GM23248 (cell line): ENCODE data around the gene GRIK5. TPM values are rescaled to one million over a fixed set of nuclear protein-coding genes. Genes with fewer than 3 reads are reported as not detected.
"Not testable (repeated sequence)": the region's sequence is repeated elsewhere in the genome, so short reads cannot be mapped to it uniquely, and the experiment has no call there.

ENCODE experiments used
- DNase-seq: peaks from one replicate; pipeline ENCODE4 v3.0.0-alpha.2; 2015
- H2AFZ ChIP-seq: fragments of 200-600 bp; sonication (generic); 2 replicates; pipeline ENCODE4 v1.6.1; 2016; ENCODE audit warnings: antibody characterized with exemption
- H3F3A ChIP-seq: fragments of 200-600 bp; sonication (generic); 2 replicates; pipeline ENCODE4 v1.6.1; 2016; ENCODE audit warnings: mild to moderate bottlenecking, antibody characterized with exemption, mixed run types; ENCODE audit not compliant: insufficient read depth
- H3K27ac ChIP-seq: fragments of 200-600 bp; sonication (generic); 2 replicates; pipeline ENCODE4 v1.5.1; 2016; ENCODE audit warnings: mild to moderate bottlenecking
- H3K27me3 ChIP-seq: fragments of 200-600 bp; sonication (generic); replicated peaks from 2 replicates; pipeline ENCODE4 v1.6.1; 2016; ENCODE audit warnings: mild to moderate bottlenecking; ENCODE audit not compliant: insufficient read depth
- H3K36me3 ChIP-seq: fragments of 200-600 bp; sonication (generic); 2 replicates; pipeline ENCODE4 v1.6.1; 2016; ENCODE audit warnings: low read depth, mild to moderate bottlenecking
- H3K4me1 ChIP-seq: fragments of 200-600 bp; sonication (generic); 2 replicates; pipeline ENCODE4 v1.6.1; 2016; ENCODE audit warnings: mild to moderate bottlenecking; ENCODE audit not compliant: insufficient read depth
- H3K4me2 ChIP-seq: fragments of 200-600 bp; sonication (generic); one replicate; pipeline ENCODE4 v1.6.1; 2016; ENCODE audit warnings: mild to moderate bottlenecking; ENCODE audit not compliant: unreplicated experiment
- H3K4me3 ChIP-seq: fragments of 200-600 bp; sonication (generic); 2 replicates; pipeline ENCODE4 v1.5.1; 2016; ENCODE audit warnings: mild to moderate bottlenecking
- H3K79me2 ChIP-seq: fragments of 200-600 bp; sonication (generic); 2 replicates; pipeline ENCODE4 v1.6.1; 2016; ENCODE audit warnings: mild to moderate bottlenecking; ENCODE audit not compliant: insufficient read depth
- H3K9ac ChIP-seq: fragments of 200-600 bp; sonication (generic); 2 replicates; pipeline ENCODE4 v1.6.1; 2016; ENCODE audit warnings: mild to moderate bottlenecking
- H3K9me2 ChIP-seq: fragments of 200-600 bp; sonication (generic); 2 replicates; pipeline ENCODE4 v1.6.1; 2016; ENCODE audit warnings: mixed run types, mild to moderate bottlenecking, moderate library complexity; ENCODE audit not compliant: insufficient read depth
- H3K9me3 ChIP-seq: fragments of 200-600 bp; sonication (generic); one replicate; pipeline ENCODE4 v1.6.1; 2017; ENCODE audit warnings: low read depth
- H4K20me1 ChIP-seq: fragments of 200-600 bp; sonication (generic); 2 replicates; pipeline ENCODE4 v1.6.0; 2016; ENCODE audit not compliant: insufficient read depth
- EZH2 ChIP-seq: fragments of 200-600 bp; sonication (generic); IDR thresholded peaks from 2 replicates; pipeline ENCODE4 v1.6.1; 2018; ENCODE audit warnings: antibody characterized with exemption, mild to moderate bottlenecking; ENCODE audit not compliant: insufficient read depth, poor library complexity, severe bottlenecking
- EZH2phosphoT487 ChIP-seq: fragments of 200-600 bp; sonication (generic); IDR thresholded peaks from 2 replicates; pipeline ENCODE4 v1.6.1; 2018; ENCODE audit warnings: antibody characterized with exemption, moderate library complexity, mild to moderate bottlenecking, low read depth; ENCODE audit not compliant: insufficient read depth
- WGBS, 2 experiments: methylation state at CpG; one replicate each; pipeline ENCODE4 v1.1.6; 2015 to 2017; ENCODE audit warnings: low lambda C conversion rate in 2 of 2, low coverage in 1 of 2; ENCODE audit errors: missing lambda C conversion rate in 2 of 2; 5-methylcytosine and 5-hydroxymethylcytosine counted together
- in situ Hi-C: fragments of 300-500 bp; cut with MboI; formaldehyde crosslinking; loops from 2 replicates; pipeline ENCODE4 v1.15.0; 2020
- polyA plus RNA-seq: library from polyadenylated mRNA; unstranded; fragments of >200 nt; fragmentation: Nextera tagmentation; extraction: Ambion mirVana; gene quantifications from 2 replicates; pipeline ENCODE4 v1.2.1, GENCODE V29; 2016
- total RNA-seq: library from RNA; depleted of rRNA; stranded (reverse); fragments of >200 nt; shearing (Covaris generic); gene quantifications from 2 replicates; pipeline ENCODE4 v1.2.3, GENCODE V29; 2014

The GRIK5 gene
- total and polyA plus RNA-seq, 2 experiments from 2014 or later, result not detected

GRCh38 chr19:42017040-42017439 is 53.0 kb downstream of the GRIK5 start:
- Histone ChIP-seq H3K79me2 (no peaks in the 10 kb centered on the region), H3F3A (0 out of 2 replicates have a peak, but pooled peaks cover 5% of the 10 kb centered on the region), H3K9me2 (no peaks in the 10 kb centered on the region), H3K9ac (no peak overlapping the region), H3K4me2 (no peak overlapping the region), H3K9me3 (no peaks in the 10 kb centered on the region), H3K4me3 (no peak overlapping the region), H3K4me1 (peaks cover 16% of the 10 kb centered on the region), H3K27ac (no peak overlapping the region), H3K36me3 (no peaks in the 10 kb centered on the region), H4K20me1 (no peaks in the 10 kb centered on the region), H2AFZ (no peak overlapping the region), H3K27me3 (no peaks in the 10 kb centered on the region)
- 73 to 77% methylated on average over 8 of the region's 8 CpGs for WGBS, 2 experiments
- peak; percentile 26 for DNase-seq
- in situ Hi-C loops, result no loop called here
- TF ChIP-seq EZH2 (no peak), EZH2phosphoT487 (no peak)

GRCh38 chr19:42012747-42013146 is 57.3 kb downstream of the GRIK5 start:
- H3F3A ChIP-seq, in situ Hi-C loops, H3K4me2 ChIP-seq, H4K20me1 ChIP-seq, H2AFZ ChIP-seq, H3K27ac ChIP-seq, H3K36me3 ChIP-seq, H3K79me2 ChIP-seq, DNase-seq, H3K9me2 ChIP-seq, H3K27me3 ChIP-seq, H3K9ac ChIP-seq, H3K9me3 ChIP-seq, H3K4me3 ChIP-seq: not testable (repeated sequence)
- 96 to 98% methylated on average over 3 of the region's 3 CpGs for WGBS, 2 experiments
- peaks cover 16% of the 10 kb centered on the region for H3K4me1 ChIP-seq

GRCh38 chr19:42010245-42011126 is 59.5 kb downstream of the GRIK5 start:
- no peaks in the 10 kb centered on the region for H3K9me3 ChIP-seq
- H3K4me2 ChIP-seq, result peak overlapping the region; percentile 25
- no peak overlapping the region for H3K4me3 ChIP-seq
- H3K36me3 ChIP-seq, result no peaks in the 10 kb centered on the region
- in situ Hi-C loops, result no loop called here
- H3F3A ChIP-seq, result peaks cover 4% of the 10 kb centered on the region; the same call in 1 of the 2 replicates
- H2AFZ ChIP-seq, result peak overlapping the region; percentile 63
- WGBS, 2 experiments, result 58 to 61% methylated on average over 11 of the region's 11 CpGs
- H3K9me2 ChIP-seq, result no peaks in the 10 kb centered on the region
- no peaks in the 10 kb centered on the region for H4K20me1 ChIP-seq
- peaks cover 13% of the 10 kb centered on the region for H3K4me1 ChIP-seq
- TF ChIP-seq EZH2phosphoT487, result no peak
- no peak for TF ChIP-seq EZH2
- H3K79me2 ChIP-seq, result no peaks in the 10 kb centered on the region
- H3K27me3 ChIP-seq, result no peaks in the 10 kb centered on the region
- H3K9ac ChIP-seq, result peak overlapping the region; percentile 22; the same call in 1 of the 2 replicates
- peak; percentile 58 for DNase-seq
- H3K27ac ChIP-seq, result peak overlapping the region; percentile 40

- no peak overlapping the region for H3K9ac ChIP-seq
- TF ChIP-seq EZH2, result no peak
- no peak for TF ChIP-seq EZH2phosphoT487
- no peak overlapping the region for H3K4me3 ChIP-seq
- H2AFZ ChIP-seq, result no peak overlapping the region
- H3K27me3 ChIP-seq, result peaks cover 15% of the 10 kb centered on the region
- 71 to 74% methylated on average over 13 of the region's 13 CpGs for WGBS, 2 experiments
- no peaks in the 10 kb centered on the region for H3K9me2 ChIP-seq
- no peaks in the 10 kb centered on the region for H3K9me3 ChIP-seq
- no peaks in the 10 kb centered on the region for H3K79me2 ChIP-seq
- in situ Hi-C loops, result no loop called here
- peaks cover 4% of the 10 kb centered on the region; the same call in 1 of the 2 replicates for H3F3A ChIP-seq
- no peak overlapping the region for H3K27ac ChIP-seq
- H3K4me2 ChIP-seq, result no peak overlapping the region
- H3K36me3 ChIP-seq, result no peaks in the 10 kb centered on the region
- H3K4me1 ChIP-seq, result peaks cover 13% of the 10 kb centered on the region
- no peaks in the 10 kb centered on the region for H4K20me1 ChIP-seq
- DNase-seq, result no peak
These were observed 63.4 kb downstream of the GRIK5 start for GRCh38 chr19:42006569-42006968.
